ENCODE measurements around the gene INPP5D.

- TF ChIP-seq CTCF (IDR thresholded peaks at IDR 0.05) (no peak), POLR2A (IDR thresholded peaks at IDR 0.05) (no peak), EP300 (IDR thresholded peaks at IDR 0.05) (no peak)
Observed at GRCh38 chr2:233118648-233119000, 58.5 kb downstream of the INPP5D start.
